NCI-H446 (cell line): ENCODE results near the gene TAF11L10.
"Not testable (repeated sequence)": the region's sequence is repeated elsewhere in the genome, so short reads cannot be mapped to it uniquely, and the experiment has no call there.

ENCODE experiments used
- DNase-seq, 2 experiments: peaks; one replicate each; lab custom pipeline; 2025; lab: John Stamatoyannopoulos, UW

TAF11L10 gene

DNA sequence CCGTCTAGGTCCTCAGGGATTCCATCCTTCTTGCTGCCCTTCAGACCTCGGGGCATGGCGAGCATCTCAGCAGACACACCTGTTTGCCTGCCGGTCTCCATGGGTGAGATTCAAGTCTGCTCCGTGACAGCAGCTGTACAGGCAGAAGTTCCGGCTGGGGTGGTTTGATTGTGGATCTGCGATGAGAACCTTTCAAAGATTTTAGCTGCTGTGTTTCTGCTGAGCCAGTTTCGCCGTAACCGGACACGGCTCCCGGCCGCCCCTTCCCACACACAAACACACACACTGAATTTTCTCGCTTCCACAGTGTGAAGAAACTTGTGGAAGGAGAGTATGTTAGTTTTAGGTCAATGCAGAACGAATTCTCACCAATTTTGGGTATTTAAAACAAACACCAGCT is at the start of gene TAF11L10:
TAF11L10 (minus strand) TSS at position 101 of the 400 bp plus-strand sequence.
- DNase-seq = not testable (repeated sequence)

DNA sequence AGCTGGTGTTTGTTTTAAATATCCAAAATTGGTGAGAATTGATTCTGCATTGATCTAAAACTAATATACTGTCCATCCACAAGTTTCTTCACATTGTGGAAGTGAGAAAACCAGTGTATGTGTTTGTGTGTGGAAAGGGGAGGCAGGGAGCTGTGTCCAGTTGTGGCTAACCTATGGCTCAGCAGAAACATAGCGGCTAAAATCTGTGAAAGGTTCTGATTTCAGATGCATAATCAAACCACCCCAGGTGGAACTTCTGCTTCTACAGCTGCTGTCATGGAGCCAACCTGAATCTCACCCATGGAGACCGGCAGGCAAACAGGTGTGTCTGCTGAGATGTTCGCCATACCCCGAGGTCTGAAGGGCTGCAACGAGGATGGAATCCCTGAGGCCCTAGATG is 36.5 kb upstream of the TAF11L10 start, which contains the start of gene TAF11L14:
TAF11L14 (plus strand) TSS at position 301 of the 400 bp plus-strand sequence.
- DNase-seq = no peak

DNA sequence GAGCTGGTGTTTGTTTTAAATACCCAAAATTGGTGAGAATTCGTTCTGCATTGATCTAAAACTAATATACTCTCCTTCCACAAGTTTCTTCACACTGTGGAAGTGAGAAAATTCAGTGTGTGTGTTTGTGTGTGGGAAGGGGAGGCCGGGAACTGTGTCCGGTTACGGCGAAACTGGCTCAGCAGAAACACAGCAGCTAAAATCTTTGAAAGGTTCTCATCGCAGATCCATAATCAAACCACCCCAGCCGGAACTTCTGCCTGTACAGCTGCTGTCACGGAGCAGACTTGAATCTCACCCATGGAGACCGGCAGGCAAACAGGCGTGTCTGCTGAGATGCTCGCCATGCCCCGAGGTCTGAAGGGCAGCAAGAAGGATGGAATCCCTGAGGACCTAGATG is 34.2 kb upstream of the TAF11L10 start, which contains the start of gene TAF11L13:
TAF11L13 (plus strand) TSS at position 301 of the 400 bp plus-strand sequence.
- DNase-seq = not testable (repeated sequence)

DNA sequence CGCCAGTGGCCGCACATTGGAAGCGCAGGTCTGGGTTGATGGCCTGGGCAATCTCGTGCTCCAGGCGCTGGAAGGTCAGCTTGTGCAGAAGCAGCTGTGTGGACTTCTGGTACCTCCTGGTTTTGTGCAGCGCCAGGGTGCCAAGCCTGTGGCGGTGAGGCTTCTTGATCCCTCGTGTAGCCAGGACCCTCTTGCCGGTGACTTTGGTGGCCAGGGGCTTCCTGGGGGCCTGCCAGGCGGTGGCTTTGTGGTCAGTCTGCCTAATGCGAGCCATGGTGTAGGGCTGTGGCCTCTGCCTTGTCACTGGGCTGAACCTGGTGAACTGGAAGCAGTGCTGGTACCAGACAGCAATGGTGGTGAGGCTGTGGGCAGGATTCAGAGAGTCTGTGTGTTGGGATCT is 28.1 kb upstream of the TAF11L10 start:
- DNase-seq = no peak

DNA sequence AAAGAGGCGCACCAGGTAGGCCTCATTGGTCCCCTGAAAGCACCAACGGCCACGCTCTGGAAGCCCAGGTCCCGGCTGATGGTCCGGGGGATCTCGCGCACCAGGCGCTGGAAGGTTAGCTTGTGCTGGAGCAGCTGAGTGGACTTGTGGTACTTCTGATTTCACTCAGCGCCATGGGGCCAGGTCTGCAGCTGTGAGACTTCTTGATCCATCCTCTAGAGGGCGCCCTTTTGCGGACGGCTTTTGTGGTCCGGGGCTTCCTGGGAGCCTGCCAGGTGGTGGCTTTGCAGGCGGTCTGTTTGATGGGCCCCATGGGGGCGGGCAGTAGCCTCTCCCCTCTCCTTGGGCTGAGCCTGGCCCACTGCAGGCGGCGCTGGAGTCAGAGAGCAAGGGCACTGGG is 23.0 kb upstream of the TAF11L10 start:
- DNase-seq = no peak

DNA sequence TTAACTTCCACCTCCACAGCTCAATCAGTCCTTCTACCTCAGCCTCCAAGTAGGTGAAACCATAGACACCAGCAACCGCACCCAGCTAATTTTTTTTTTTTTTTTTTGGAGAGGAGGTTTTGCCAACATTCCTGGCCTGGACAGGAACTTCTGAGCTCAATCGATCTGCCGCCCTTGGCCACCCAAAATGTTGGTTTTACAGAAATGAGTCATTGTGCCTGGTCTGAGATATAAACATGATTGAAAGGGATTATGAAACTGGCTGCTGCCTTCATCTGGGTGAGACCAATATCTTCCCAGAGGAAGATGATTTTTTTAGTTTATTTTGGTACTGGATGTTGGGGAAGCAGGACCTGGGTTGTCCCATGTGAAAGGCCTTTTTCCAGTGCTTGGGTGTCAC is 21.7 kb upstream of the TAF11L10 start:
- no peak for DNase-seq

DNA sequence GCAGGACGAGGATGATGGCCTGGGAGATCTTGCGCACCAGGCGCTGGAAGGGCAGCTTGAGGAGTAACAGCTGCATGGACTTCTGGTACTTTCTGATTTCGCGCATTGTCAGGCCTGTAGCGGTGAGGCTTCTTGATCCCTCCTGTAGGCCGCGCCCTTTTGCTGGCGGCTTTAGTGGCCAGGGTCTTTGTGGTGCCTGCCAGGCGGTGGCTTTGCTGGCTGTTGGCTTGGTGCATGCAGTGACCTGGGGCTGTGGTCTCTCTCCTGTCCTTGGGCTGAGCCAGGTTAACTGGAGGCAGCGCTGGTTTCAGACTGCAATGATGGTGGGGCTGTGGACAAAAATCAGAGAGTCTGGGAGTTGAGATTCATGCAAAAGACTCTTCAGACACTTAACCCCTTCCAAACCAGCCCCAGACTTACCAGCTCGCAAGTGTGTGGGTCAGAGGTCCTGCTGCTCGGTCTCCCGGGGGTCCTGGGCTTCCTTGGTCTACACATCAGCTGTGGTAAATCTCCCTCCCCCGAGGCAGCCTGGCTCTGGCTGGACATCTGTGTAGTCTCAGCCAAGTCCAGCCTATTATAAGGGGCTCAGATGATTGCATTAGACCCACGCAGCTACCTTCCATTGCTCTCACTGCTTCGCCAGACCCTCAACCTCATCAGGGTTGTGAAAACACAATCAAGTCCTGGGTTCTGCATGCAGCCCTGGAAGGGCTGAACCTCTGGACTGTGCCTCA is 17.4 kb upstream of the TAF11L10 start:
- no peak for DNase-seq

DNA sequence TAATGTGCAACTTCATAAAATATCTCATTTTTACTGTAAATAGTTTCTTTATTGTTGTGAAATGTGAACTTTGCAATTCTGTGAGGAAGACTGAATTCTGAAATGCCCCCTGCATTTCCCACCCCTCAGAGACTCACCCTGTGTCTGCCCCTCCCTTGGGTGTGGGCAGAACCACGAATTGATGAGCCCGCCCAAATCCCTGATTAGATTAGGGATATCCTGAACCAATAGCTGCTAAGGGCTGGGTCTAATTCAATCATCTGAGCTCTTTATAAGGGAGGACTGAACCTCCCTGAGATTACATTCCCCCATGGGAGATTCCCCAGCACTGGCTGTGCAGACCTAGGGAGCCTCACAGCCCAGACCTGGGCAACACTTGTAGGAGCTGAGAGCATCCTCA is 12.5 kb upstream of the TAF11L10 start, which contains the start of gene TAF11L12:
TAF11L12 (plus strand) TSS at position 301 of the 400 bp plus-strand sequence.
- not testable (repeated sequence) for DNase-seq

DNA sequence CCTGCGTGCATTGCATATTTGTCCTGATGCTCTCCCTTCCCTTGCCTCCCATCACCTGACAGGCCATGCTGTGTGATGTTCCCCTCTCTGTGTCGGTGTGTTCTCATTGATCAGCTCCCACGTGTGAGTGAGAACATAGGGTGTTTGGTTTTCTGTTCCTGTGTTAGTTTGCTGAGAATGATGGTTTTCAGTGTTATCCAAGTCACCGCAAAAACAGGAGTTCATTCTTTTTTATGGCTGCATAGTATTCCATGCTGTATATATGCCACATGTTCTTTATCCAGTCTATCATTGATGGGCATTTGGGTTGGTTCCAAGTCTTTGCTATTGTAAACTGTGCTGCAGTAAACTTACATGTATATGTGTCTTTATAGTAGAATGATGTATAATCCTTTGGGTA is 9.8 kb upstream of the TAF11L10 start:
- not testable (repeated sequence) for DNase-seq

DNA sequence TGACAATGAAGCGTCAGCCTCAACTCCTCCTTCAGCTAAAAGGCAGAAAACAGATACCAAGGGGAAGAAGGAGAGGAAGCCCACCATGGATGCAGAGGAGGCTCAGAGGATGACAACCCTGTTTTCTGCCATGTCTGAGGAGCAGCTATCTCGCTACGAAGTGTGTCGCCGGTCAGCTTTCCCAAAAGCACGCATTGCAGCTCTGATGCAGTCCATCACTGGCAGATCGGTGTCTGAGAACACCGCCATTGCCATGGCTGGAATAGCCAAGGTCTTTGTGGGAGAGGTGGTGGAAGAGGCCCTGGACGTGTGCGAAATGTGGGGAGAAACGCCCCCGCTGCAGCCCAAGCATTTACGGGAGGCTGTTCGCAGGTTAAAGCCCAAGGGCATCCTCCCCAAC is 7.3 kb upstream of the TAF11L10 start:
- DNase-seq = no peak

DNA sequence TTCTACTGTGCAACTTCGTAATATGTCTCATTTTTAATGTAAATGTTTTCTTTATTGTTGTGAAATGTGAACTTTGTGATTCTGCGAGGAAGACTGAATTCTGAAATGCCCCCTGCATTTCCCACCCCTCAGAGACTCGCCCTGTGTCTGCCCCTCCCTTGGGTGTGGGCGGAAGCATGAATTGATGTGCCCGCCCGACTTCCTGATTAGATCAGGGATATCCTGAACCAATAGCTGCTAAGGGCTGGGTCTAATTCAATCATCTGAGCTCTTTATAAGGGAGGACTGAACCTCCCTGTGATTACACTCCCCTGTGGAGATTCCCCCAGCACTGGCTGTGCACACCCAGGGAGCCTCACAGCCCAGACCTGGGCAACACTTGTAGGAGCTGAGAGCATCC is 6.3 kb upstream of the TAF11L10 start, which contains the start of gene TAF11L11:
TAF11L11 (plus strand) TSS at position 304 of the 400 bp plus-strand sequence.
- not testable (repeated sequence) for DNase-seq

DNA sequence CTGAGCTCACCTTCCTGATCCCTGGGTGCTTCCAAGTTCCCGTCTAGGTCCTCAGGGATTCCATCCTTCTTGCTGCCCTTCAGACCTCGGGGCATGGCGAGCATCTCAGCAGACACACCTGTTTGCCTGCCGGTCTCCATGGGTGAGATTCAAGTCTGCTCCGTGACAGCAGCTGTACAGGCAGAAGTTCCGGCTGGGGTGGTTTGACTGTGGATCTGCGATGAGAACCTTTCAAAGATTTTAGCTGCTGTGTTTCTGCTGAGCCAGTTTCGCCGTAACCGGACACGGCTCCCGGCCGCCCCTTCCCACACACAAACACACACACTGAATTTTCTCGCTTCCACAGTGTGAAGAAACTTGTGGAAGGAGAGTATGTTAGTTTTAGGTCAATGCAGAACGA is 3.4 kb downstream of the TAF11L10 start, which contains the start of gene TAF11L9:
TAF11L9 (minus strand) TSS at position 140 of the 400 bp plus-strand sequence.
- not testable (repeated sequence) for DNase-seq

DNA sequence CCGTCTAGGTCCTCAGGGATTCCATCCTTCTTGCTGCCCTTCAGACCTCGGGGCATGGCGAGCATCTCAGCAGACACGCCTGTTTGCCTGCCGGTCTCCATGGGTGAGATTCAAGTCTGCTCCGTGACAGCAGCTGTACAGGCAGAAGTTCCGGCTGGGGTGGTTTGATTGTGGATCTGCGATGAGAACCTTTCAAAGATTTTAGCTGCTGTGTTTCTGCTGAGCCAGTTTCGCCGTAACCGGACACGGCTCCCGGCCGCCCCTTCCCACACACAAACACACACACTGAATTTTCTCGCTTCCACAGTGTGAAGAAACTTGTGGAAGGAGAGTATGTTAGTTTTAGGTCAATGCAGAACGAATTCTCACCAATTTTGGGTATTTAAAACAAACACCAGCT is 6.8 kb downstream of the TAF11L10 start, which contains the start of gene TAF11L8:
TAF11L8 (minus strand) TSS at position 101 of the 400 bp plus-strand sequence.
- DNase-seq = not testable (repeated sequence)

DNA sequence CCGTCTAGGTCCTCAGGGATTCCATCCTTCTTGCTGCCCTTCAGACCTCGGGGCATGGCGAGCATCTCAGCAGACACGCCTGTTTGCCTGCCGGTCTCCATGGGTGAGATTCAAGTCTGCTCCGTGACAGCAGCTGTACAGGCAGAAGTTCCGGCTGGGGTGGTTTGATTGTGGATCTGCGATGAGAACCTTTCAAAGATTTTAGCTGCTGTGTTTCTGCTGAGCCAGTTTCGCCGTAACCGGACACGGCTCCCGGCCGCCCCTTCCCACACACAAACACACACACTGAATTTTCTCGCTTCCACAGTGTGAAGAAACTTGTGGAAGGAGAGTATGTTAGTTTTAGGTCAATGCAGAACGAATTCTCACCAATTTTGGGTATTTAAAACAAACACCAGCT is 12.0 kb downstream of the TAF11L10 start, which contains the start of gene TAF11L7:
TAF11L7 (minus strand) TSS at position 101 of the 400 bp plus-strand sequence.
- not testable (repeated sequence) for DNase-seq
